Caco-2 (cell line): ENCODE data around the gene HSD3B2. TPM values are rescaled to one million over a fixed set of nuclear protein-coding genes. Genes with fewer than 3 reads are reported as not detected.

Experiments used
- BruUV-seq: library from RNA; stranded (reverse); fragments of 400-500 nt; replicated peaks from 2 replicates; lab custom pipeline; 2021; lab: Mats Ljungman, UMichigan
- CTCF ChIA-PET: fragments of 300-600 bp; sonication (Branson Sonifier 250); formaldehyde crosslinking; loops from one replicate; lab custom pipeline; 2022; ENCODE audit warnings: antibody characterized with exemption; lab: Charles Lee
- POLR2A ChIA-PET: fragments of 300-600 bp; sonication (Branson Sonifier 250); formaldehyde crosslinking; loops from one replicate; lab custom pipeline; 2022; ENCODE audit warnings: antibody characterized with exemption; lab: Charles Lee
- DNase-seq, 2 experiments: peaks; one replicate each; pipeline versions ENCODE4 v3.0.0 to v3.0.0-alpha.2; 2020 to 2022
- H3K27me3 ChIP-seq: replicated peaks from 2 replicates; pipeline ENCODE4 v1.6.0; 2011; ENCODE audit warnings: low read length; ENCODE audit not compliant: control insufficient read depth, insufficient read depth
- H3K36me3 ChIP-seq: 2 replicates; pipeline ENCODE4 v1.5.1; 2011; ENCODE audit warnings: low read length; ENCODE audit not compliant: control insufficient read depth, insufficient read depth
- H3K4me1 ChIP-seq: fragments of 250-450 bp; sonication (Bioruptor Pico); 2 replicates; pipeline ENCODE4 v1.5.1; 2020; ENCODE audit warnings: mild to moderate bottlenecking
- H3K4me3 ChIP-seq: 2 replicates; pipeline ENCODE4 v1.5.1; 2011; ENCODE audit warnings: low read depth, mild to moderate bottlenecking, control low read depth, low read length
- H3K9me3 ChIP-seq: fragments of 250-450 bp; sonication (Bioruptor Pico); 2 replicates; pipeline ENCODE4 v1.5.1; 2020; ENCODE audit warnings: mild to moderate bottlenecking, moderate library complexity
- H3K27ac Mint-ChIP-seq: one replicate; pipeline ENCODE4 v1.8.0; 2022; ENCODE audit warnings: mixed read lengths; ENCODE audit not compliant: unreplicated experiment
- H3K27me3 Mint-ChIP-seq: one replicate; pipeline ENCODE4 v1.8.0; 2022; ENCODE audit warnings: mixed read lengths; ENCODE audit not compliant: insufficient read depth, unreplicated experiment
- H3K36me3 Mint-ChIP-seq: one replicate; pipeline ENCODE4 v1.8.0; 2022; ENCODE audit warnings: mild to moderate bottlenecking, mixed read lengths; ENCODE audit not compliant: insufficient read depth, unreplicated experiment
- H3K4me1 Mint-ChIP-seq: one replicate; pipeline ENCODE4 v1.8.0; 2022; ENCODE audit warnings: low read depth, mixed read lengths; ENCODE audit not compliant: unreplicated experiment
- H3K4me3 Mint-ChIP-seq: one replicate; pipeline ENCODE4 v1.8.0; 2022; ENCODE audit warnings: mild to moderate bottlenecking, moderate library complexity, mixed read lengths; ENCODE audit not compliant: unreplicated experiment
- H3K9me3 Mint-ChIP-seq: one replicate; pipeline ENCODE4 v1.8.0; 2022; ENCODE audit warnings: mixed read lengths; ENCODE audit not compliant: unreplicated experiment
- CTCF ChIP-seq, 2 experiments: fragments of 200-600 bp in 1 of 2; IDR thresholded peaks; 1 replicate in 1 of 2; 2 replicates in 1 of 2; pipeline versions ENCODE4 v1.5.1 to v1.8.0; 2011 to 2022; ENCODE audit warnings: antibody characterized with exemption in 1 of 2, control low read depth in 1 of 2, inconsistent platforms in 1 of 2, low read depth in 1 of 2, low read length in 1 of 2, mild to moderate bottlenecking in 1 of 2, moderate library complexity in 1 of 2; ENCODE audit not compliant: insufficient read depth in 1 of 2, severe bottlenecking in 1 of 2, unreplicated experiment in 1 of 2
- intact Hi-C: fragments of 100-400 bp; cut with micrococcal nuclease; formaldehyde crosslinking; loops from one replicate; pipeline ENCODE4 v1.10.0; 2022; ENCODE audit not compliant: unreplicated experiment
- total RNA-seq: library from RNA; stranded (reverse); gene quantifications from 2 replicates; pipeline ENCODE4 v1.2.3, GENCODE V29; 2022

HSD3B2 gene
- total RNA-seq, 1 experiment from 2014 or later = not detected

DNA sequence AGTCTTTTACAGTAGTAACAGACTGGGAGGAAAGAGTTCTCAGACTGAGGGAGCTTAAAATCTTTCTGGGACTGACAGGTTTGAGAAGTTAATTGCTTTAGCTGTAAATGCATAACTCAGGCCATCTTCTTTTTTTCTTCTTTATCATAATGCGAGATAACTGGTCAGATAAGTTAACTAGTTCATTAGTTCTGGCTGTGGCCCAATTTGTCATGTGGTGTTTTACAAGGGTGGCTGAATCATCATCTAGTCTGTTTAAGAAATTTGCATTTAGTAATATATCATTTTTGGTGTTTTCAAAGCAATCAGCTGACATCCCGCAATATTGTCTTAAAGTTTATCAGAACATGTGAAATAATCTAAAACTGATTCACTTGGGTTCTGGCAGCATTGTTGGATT lies 14.0 kb downstream of the HSD3B2 start:
- H3K9me3 Mint-ChIP-seq = no peaks in the 10 kb centered on the region
- no peaks in the 10 kb centered on the region for H3K27me3 Mint-ChIP-seq
- no peaks in the 10 kb centered on the region for H3K27me3 ChIP-seq
- no peaks in the 10 kb centered on the region for H3K4me1 Mint-ChIP-seq
- H3K9me3 ChIP-seq = no peaks in the 10 kb centered on the region
- intact Hi-C loops = no loop called here
- BruUV-seq = no TSS peak
- H3K4me1 ChIP-seq = no peaks in the 10 kb centered on the region
- no peak for TF ChIP-seq CTCF (IDR thresholded peaks at IDR 0.05; ENCODE audit: insufficient read depth in 1 of 2, low read depth in 1 of 2, low read length in 1 of 2, severe bottlenecking in 1 of 2, unreplicated experiment in 1 of 2)
- ChIA-PET POLR2A (no interaction called here), CTCF (no interaction called here)
- no peak overlapping the region for H3K27ac Mint-ChIP-seq
- DNase-seq = no peak
- no peaks in the 10 kb centered on the region for H3K36me3 Mint-ChIP-seq
- H3K4me3 Mint-ChIP-seq = no peak overlapping the region
- no peak overlapping the region for H3K4me3 ChIP-seq
- no peaks in the 10 kb centered on the region for H3K36me3 ChIP-seq

- DNase-seq = no peak
- no peak for TF ChIP-seq CTCF (IDR thresholded peaks at IDR 0.05; ENCODE audit: insufficient read depth in 1 of 2, low read depth in 1 of 2, low read length in 1 of 2, severe bottlenecking in 1 of 2, unreplicated experiment in 1 of 2)
- Histone ChIP-seq H3K9me3 (no peaks in the 10 kb centered on the region), H3K4me1 (no peaks in the 10 kb centered on the region), H3K36me3 (no peaks in the 10 kb centered on the region), H3K27me3 (no peaks in the 10 kb centered on the region), H3K4me3 (no peak overlapping the region)
- no peak overlapping the region for H3K4me3 Mint-ChIP-seq
- no peaks in the 10 kb centered on the region for H3K9me3 Mint-ChIP-seq
- intact Hi-C loops = no loop called here
- no peaks in the 10 kb centered on the region for H3K4me1 Mint-ChIP-seq
- POLR2A ChIA-PET = no interaction called here
- no TSS peak for BruUV-seq
- H3K27ac Mint-ChIP-seq = no peak overlapping the region
- CTCF ChIA-PET = no interaction called here
- no peaks in the 10 kb centered on the region for H3K27me3 Mint-ChIP-seq
- H3K36me3 Mint-ChIP-seq = no peaks in the 10 kb centered on the region
These were observed 14.7 kb downstream of the HSD3B2 start for GRCh38 chr1:119429687-119430086.

GRCh38 chr1:119430486-119430885 lies 15.5 kb downstream of the HSD3B2 start:
- H3K36me3 Mint-ChIP-seq = no peaks in the 10 kb centered on the region
- intact Hi-C loops = no loop called here
- H3K27me3 Mint-ChIP-seq = no peaks in the 10 kb centered on the region
- no peak overlapping the region for H3K4me3 Mint-ChIP-seq
- H3K27ac Mint-ChIP-seq = no peak overlapping the region
- Histone ChIP-seq H3K27me3 (no peaks in the 10 kb centered on the region), H3K9me3 (no peaks in the 10 kb centered on the region), H3K4me1 (no peaks in the 10 kb centered on the region), H3K36me3 (no peaks in the 10 kb centered on the region), H3K4me3 (no peak overlapping the region)
- no peaks in the 10 kb centered on the region for H3K9me3 Mint-ChIP-seq
- ChIA-PET POLR2A (no interaction called here), CTCF (no interaction called here)
- no peak for TF ChIP-seq CTCF (IDR thresholded peaks at IDR 0.05; ENCODE audit: insufficient read depth in 1 of 2, low read depth in 1 of 2, low read length in 1 of 2, severe bottlenecking in 1 of 2, unreplicated experiment in 1 of 2)
- no peak for DNase-seq
- BruUV-seq = no TSS peak
- no peaks in the 10 kb centered on the region for H3K4me1 Mint-ChIP-seq
